ENCODE data around the gene COL15A1. TPM values are rescaled to one million over a fixed set of nuclear protein-coding genes. Genes with fewer than 3 reads are reported as not detected.

The COL15A1 gene
- total RNA-seq, 1 experiment from 2014 or later = 0.04 TPM

DNA sequence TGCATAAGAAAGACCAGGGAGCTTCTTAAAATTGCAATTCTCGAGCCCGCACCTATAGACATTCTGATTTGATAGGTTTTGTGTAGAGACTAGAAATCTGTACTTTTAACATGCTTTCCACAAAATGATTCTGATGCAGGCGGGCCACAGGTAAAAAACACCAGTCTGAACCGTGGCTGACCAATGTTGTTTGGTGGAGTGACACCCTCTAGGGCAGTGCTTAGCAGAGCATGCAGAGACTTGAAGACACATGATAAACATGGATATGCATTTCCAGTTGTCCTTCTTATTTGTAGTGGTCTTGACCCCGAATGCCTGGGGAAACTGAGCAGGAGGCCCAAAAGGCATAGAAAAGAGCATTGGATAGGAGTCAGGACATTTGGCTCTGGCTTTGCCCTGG lies 10.5 kb upstream of the COL15A1 start:
- Histone ChIP-seq H3K27me3 (replicated peaks; ENCODE audit: insufficient read depth, low read depth, low read length, poor library complexity) (no peaks in the 10 kb centered on the region), H3K27ac (ENCODE audit: low read depth, low read length, poor library complexity, severe bottlenecking) (no peak overlapping the region), H3K4me3 (ENCODE audit: low read depth, low read length, poor library complexity, severe bottlenecking) (no peak overlapping the region), H3K9me3 (ENCODE audit: low read depth, low read length, poor library complexity, severe bottlenecking) (no peaks in the 10 kb centered on the region), H3K4me1 (ENCODE audit: insufficient read depth, low read length, poor library complexity, severe bottlenecking) (no peaks in the 10 kb centered on the region), H3K36me3 (ENCODE audit: insufficient read depth, low read length, poor library complexity, severe bottlenecking) (no peaks in the 10 kb centered on the region)
- no peak for DNase-seq (ENCODE audit: low spot score)
- intact Hi-C loops (cut with micrococcal nuclease; ENCODE audit: unreplicated experiment) = no loop called here
- TF ChIP-seq CTCF (conservative IDR thresholded peaks at IDR 0.05; ENCODE audit: low read depth, low read length) (no peak), EZH2 (IDR thresholded peaks at IDR 0.05; ENCODE audit: borderline replicate concordance, low read depth, low read length, poor library complexity, severe bottlenecking) (no peak)
- POLR2A ChIA-PET (ENCODE audit: low non-redundant PET) = no interaction called here
- CTCF ChIA-PET = no interaction called here
- BruUV-seq (replicated peaks) = no TSS peak

DNA sequence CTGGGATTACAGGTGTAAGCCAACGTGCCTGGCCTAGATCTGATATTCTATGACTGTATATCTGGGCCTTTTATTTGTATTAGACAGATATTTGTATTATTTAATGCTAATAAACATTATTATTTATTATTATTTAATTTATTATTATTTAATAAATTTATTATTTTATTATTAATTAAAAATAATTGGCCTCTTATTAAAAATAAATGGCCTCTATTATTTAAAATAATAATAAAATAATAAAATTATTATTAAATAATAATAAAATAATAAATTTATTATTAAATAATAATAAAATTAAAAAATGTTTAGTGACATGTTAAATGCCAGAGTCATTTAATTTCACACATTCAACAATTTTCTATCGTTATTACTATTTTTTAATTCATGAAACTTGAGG lies 9.8 kb upstream of the COL15A1 start:
- Histone ChIP-seq H3K9me3 (ENCODE audit: low read depth, low read length, poor library complexity, severe bottlenecking) (no peaks in the 10 kb centered on the region), H3K36me3 (ENCODE audit: insufficient read depth, low read length, poor library complexity, severe bottlenecking) (no peaks in the 10 kb centered on the region), H3K27me3 (replicated peaks; ENCODE audit: insufficient read depth, low read depth, low read length, poor library complexity) (no peaks in the 10 kb centered on the region), H3K27ac (ENCODE audit: low read depth, low read length, poor library complexity, severe bottlenecking) (no peak overlapping the region), H3K4me3 (ENCODE audit: low read depth, low read length, poor library complexity, severe bottlenecking) (no peak overlapping the region), H3K4me1 (ENCODE audit: insufficient read depth, low read length, poor library complexity, severe bottlenecking) (no peaks in the 10 kb centered on the region)
- POLR2A ChIA-PET (ENCODE audit: low non-redundant PET) = no interaction called here
- TF ChIP-seq CTCF (conservative IDR thresholded peaks at IDR 0.05; ENCODE audit: low read depth, low read length) = no peak
- no peak for TF ChIP-seq EZH2 (IDR thresholded peaks at IDR 0.05; ENCODE audit: borderline replicate concordance, low read depth, low read length, poor library complexity, severe bottlenecking)
- intact Hi-C loops (cut with micrococcal nuclease; ENCODE audit: unreplicated experiment) = no loop called here
- DNase-seq (ENCODE audit: low spot score) = no peak
- no TSS peak for BruUV-seq (replicated peaks)
- CTCF ChIA-PET = no interaction called here

DNA sequence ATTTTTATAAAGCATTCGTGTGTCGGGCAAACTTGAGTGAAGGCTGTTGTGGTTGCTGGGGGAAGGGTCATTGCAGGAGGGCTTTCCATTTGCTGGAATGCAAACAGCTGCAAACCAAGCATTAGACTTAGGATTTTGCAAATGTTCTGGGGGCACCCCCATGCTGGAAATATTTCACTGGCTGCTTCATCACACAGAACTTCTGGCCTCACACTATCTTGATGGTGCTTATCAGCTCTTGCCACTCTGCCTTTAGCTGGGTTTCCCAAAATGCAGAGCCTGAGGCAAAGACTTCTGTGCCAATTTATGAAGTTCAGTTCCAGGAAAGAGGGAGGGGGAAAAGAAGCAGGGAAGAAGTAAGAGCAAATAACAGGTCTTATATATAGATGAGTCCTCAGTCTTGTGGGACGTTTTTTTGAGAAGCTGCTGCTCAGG lies 8.6 kb upstream of the COL15A1 start:
- DNase-seq (ENCODE audit: low spot score) = no peak
- Histone ChIP-seq H3K9me3 (ENCODE audit: low read depth, low read length, poor library complexity, severe bottlenecking) (no peaks in the 10 kb centered on the region), H3K4me3 (ENCODE audit: low read depth, low read length, poor library complexity, severe bottlenecking) (no peak overlapping the region), H3K36me3 (ENCODE audit: insufficient read depth, low read length, poor library complexity, severe bottlenecking) (no peaks in the 10 kb centered on the region), H3K27ac (ENCODE audit: low read depth, low read length, poor library complexity, severe bottlenecking) (no peak overlapping the region), H3K27me3 (replicated peaks; ENCODE audit: insufficient read depth, low read depth, low read length, poor library complexity) (peaks cover 7% of the 10 kb centered on the region), H3K4me1 (ENCODE audit: insufficient read depth, low read length, poor library complexity, severe bottlenecking) (no peaks in the 10 kb centered on the region)
- CTCF ChIA-PET = no interaction called here
- POLR2A ChIA-PET (ENCODE audit: low non-redundant PET) = no interaction called here
- intact Hi-C loops (cut with micrococcal nuclease; ENCODE audit: unreplicated experiment) = no loop called here
- no TSS peak for BruUV-seq (replicated peaks)
- TF ChIP-seq CTCF (conservative IDR thresholded peaks at IDR 0.05; ENCODE audit: low read depth, low read length) (no peak), EZH2 (IDR thresholded peaks at IDR 0.05; ENCODE audit: borderline replicate concordance, low read depth, low read length, poor library complexity, severe bottlenecking) (no peak)

Data from A673 (cell line).